T47D (cell line): ENCODE results near the gene MAP3K4.

Experiments used
- DNase-seq, 2 experiments: peaks; one replicate each; pipeline versions ENCODE4 v3.0.0 to v3.0.0-alpha.2; 2011 to 2012; ENCODE audit warnings: low read depth in 1 of 2, low spot score in 1 of 2
- JUND ChIP-seq: IDR thresholded peaks from 2 replicates; pipeline ENCODE4 v1.6.1; 2012; ENCODE audit warnings: low read depth
- in situ Hi-C: cut with HindIII; loops from 2 replicates; pipeline ENCODE4 v1.10.0; 2016; ENCODE audit warnings: low sequenced_read_pairs, low pct_unique_long_range_greater_than_20kb

Gene MAP3K4

DNA sequence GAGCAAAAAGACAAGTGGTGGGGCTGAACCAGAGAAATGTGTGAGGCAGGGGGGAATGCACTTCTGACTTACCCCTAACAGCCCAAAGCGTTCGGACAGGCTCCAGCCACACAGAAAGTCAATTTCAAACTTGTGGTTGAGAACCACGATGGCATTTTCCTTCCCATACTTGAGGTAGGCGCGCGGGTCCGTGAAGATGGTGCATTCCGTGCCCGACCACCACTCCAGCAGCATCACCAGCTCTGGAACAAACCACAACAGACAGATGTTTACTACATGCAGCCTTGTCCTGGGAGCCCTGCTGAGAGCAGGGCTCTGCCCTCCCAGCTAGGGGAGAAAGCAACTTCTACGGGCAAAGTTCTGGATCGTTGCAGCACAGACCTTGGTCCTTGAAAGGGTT is 174.6 kb downstream of the MAP3K4 start:
- DNase-seq, result no peak
- no peak for TF ChIP-seq JUND
- in situ Hi-C loops, result no loop called here

DNA sequence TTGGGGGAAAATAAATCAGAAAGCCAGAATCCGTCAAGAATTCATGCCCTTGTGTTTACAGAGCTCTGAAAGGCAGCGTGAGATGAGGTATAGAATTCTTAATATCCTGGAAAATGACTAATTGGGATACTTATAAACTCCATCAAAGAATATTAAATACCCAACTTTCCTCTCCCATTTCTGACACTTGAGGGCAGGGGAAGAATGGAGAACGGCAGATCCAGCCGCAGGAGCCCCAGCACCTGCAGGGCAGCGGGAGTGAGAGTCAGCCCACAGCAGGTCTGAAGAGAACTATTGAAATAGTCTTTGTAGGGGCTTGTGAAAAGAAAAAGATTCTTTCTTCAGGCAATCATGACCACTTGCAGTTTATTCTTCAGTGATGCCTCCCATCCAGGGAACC is 175.1 kb downstream of the MAP3K4 start:
- in situ Hi-C loops, result no loop called here
- no peak for TF ChIP-seq JUND
- no peak for DNase-seq
